Lower lobe of right lung (tissue), 2 donors: Measurements from ENCODE around the gene RBM28. TPM values are rescaled to one million over a fixed set of nuclear protein-coding genes. Genes with fewer than 3 reads are reported as not detected.

Experiments used
- ATAC-seq, 2 donors: fragments of 200-7000 bp; cut with Tn5 transposase; one replicate each; pipeline ENCODE4 v1.9.1; 2020 to 2022; ENCODE audit warnings: mild to moderate bottlenecking in 2 of 2, moderate library complexity in 2 of 2
- DNase-seq: peaks from one replicate; pipeline ENCODE4 v3.0.0-alpha.2; 2020
- H3K27ac ChIP-seq: fragments of 200-600 bp; one replicate; pipeline ENCODE4 v1.8.0; 2022
- H3K27me3 ChIP-seq: fragments of 200-600 bp; one replicate; pipeline ENCODE4 v1.8.0; 2022; ENCODE audit warnings: low read depth
- H3K36me3 ChIP-seq: fragments of 200-600 bp; one replicate; pipeline ENCODE4 v1.8.0; 2022; ENCODE audit warnings: mild to moderate bottlenecking
- H3K4me1 ChIP-seq: fragments of 200-600 bp; one replicate; pipeline ENCODE4 v1.8.0; 2022
- H3K4me3 ChIP-seq: fragments of 200-600 bp; one replicate; pipeline ENCODE4 v1.8.0; 2022; ENCODE audit warnings: mild to moderate bottlenecking
- H3K9me3 ChIP-seq: fragments of 200-600 bp; one replicate; pipeline ENCODE4 v1.8.0; 2022
- CTCF ChIP-seq: fragments of 200-600 bp; IDR thresholded peaks from one replicate; pipeline ENCODE4 v1.8.0; 2022; ENCODE audit warnings: antibody characterized with exemption, mild to moderate bottlenecking
- intact Hi-C: fragments of 100-400 bp; cut with DNase I; formaldehyde crosslinking; loops from one replicate; pipeline ENCODE4 v1.11.0; 2022
- long read RNA-seq: library from polyadenylated mRNA; unstranded; transcript quantifications from one replicate; pipeline ENCODE4 v2.0.0, GENCODE V29; 2021
- total RNA-seq: library from RNA; stranded (reverse); fragmentation: NEBNext Ultra II Directional; extraction: Animal tissue kit (Norgen Biotek cat#: 25700); gene quantifications from one replicate; pipeline ENCODE4 v1.2.1, GENCODE V29; 2021
- donor health status: DM: no; HTN: yes; CAD: no; lungs with severe emphysema.

RBM28 gene, protein sequence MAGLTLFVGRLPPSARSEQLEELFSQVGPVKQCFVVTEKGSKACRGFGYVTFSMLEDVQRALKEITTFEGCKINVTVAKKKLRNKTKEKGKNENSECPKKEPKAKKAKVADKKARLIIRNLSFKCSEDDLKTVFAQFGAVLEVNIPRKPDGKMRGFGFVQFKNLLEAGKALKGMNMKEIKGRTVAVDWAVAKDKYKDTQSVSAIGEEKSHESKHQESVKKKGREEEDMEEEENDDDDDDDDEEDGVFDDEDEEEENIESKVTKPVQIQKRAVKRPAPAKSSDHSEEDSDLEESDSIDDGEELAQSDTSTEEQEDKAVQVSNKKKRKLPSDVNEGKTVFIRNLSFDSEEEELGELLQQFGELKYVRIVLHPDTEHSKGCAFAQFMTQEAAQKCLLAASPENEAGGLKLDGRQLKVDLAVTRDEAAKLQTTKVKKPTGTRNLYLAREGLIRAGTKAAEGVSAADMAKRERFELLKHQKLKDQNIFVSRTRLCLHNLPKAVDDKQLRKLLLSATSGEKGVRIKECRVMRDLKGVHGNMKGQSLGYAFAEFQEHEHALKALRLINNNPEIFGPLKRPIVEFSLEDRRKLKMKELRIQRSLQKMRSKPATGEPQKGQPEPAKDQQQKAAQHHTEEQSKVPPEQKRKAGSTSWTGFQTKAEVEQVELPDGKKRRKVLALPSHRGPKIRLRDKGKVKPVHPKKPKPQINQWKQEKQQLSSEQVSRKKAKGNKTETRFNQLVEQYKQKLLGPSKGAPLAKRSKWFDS
- 26.9 TPM for total RNA-seq
- long read RNA-seq, full-length matches to known transcripts: 10 of 22 reads
- long read RNA-seq, partial matches to known transcripts: 5 of 22 reads
- long read RNA-seq, other reads (novel, unspliced or antisense): 7 of 22 reads

GRCh38 chr7:128343554-128344430, at the start of gene RBM28:
TSS of gene RBM28 (minus strand) at chr7:128343908. CDS start at chr7:128343793, 115 bp downstream.
- peak; percentile 92 for DNase-seq
- Histone ChIP-seq H3K27ac (peak within 1 kb of the TSS; percentile 75), H3K36me3 (peaks cover 10% of the 10 kb centered on the region), H3K4me3 (peak within 1 kb of the TSS; percentile 73), H3K27me3 (no peaks in the 10 kb centered on the region), H3K9me3 (no peaks in the 10 kb centered on the region), H3K4me1 (peaks cover 31% of the 10 kb centered on the region)
- intact Hi-C loops: no loop called here
- peak; percentile 96 to 99 for ATAC-seq
- TF ChIP-seq CTCF: no peak

- DNase-seq: no peak
- peaks cover 64% of the 10 kb centered on the region for H3K36me3 ChIP-seq
- intact Hi-C loops: no loop called here
Observed at GRCh38 chr7:128392446-128393327, 49.0 kb upstream of the RBM28 start.

DNA sequence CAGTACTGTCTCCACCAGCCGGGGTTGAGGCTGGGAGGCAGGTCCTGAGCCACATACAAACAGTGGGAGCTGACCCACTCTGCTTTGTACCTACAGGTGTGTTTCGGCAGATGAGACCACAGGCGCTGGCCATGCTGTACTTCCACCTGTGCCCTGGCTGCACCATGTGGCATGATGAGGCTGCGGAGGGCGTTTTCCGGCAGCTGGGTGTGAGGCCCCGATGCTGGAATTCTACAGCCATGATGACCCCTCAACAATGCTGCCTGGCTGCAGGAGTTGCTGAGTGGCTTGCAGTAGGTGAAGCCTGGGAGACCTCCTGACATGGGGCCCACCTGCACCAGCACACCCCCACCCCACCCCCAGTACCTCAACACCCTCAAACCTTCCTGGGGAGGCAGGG, 48.1 kb upstream of the RBM28 start:
- intact Hi-C loops: no loop called here
- H3K27ac ChIP-seq: no peak overlapping the region
- peaks cover 4% of the 10 kb centered on the region for H3K4me1 ChIP-seq
- DNase-seq (no peak), ATAC-seq (no peak)
- TF ChIP-seq CTCF: no peak
- peaks cover 12% of the 10 kb centered on the region for H3K27me3 ChIP-seq
- H3K4me3 ChIP-seq: no peak overlapping the region
- H3K36me3 ChIP-seq: peaks cover 55% of the 10 kb centered on the region
- H3K9me3 ChIP-seq: no peaks in the 10 kb centered on the region

More at GRCh38 chr7:128392446-128393327, 49.0 kb upstream of the RBM28 start:
- no peak overlapping the region for H3K27ac ChIP-seq
- peaks cover 12% of the 10 kb centered on the region for H3K27me3 ChIP-seq
- no peaks in the 10 kb centered on the region for H3K9me3 ChIP-seq
- H3K4me1 ChIP-seq: peaks cover 3% of the 10 kb centered on the region
- TF ChIP-seq CTCF: no peak
- no peak for ATAC-seq
- no peak overlapping the region for H3K4me3 ChIP-seq

DNA sequence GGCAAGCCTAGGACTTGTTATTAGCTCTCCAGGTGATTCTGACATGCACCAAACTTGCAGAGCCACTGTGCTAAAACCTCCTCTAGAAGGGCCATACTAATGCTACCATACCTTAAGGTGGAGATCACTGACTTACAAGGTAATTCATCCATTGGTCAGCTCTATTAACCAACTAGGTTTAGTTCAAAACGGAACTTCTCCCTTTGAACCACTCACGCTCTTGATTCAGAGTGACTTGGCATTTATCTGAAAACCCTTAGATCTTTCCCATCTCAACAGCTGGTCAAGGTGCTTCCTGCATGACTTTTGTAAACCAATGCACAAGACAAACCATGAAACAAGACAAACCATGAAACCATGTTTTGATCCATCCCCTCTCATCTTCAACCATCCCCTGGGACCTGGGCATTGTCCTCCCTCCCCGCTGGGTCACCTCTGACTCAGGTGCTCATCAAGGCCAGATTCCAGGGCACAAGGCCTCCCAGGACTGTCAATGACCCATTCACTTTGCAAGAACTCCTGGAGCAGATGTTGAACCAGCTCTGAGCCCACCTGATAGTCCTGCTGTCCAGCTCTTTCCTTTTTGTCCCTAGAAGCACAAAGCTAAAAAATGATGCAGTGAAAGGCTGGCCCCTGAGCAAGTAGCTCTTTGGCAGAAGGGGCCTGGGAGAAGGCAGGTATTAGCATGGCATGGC, 47.3 kb upstream of the RBM28 start:
- no peaks in the 10 kb centered on the region for H3K9me3 ChIP-seq
- TF ChIP-seq CTCF: no peak
- no peak overlapping the region for H3K27ac ChIP-seq
- H3K36me3 ChIP-seq: peaks cover 47% of the 10 kb centered on the region
- intact Hi-C loops: no loop called here
- H3K4me3 ChIP-seq: no peak overlapping the region
- ATAC-seq: no peak
- DNase-seq: no peak
- H3K27me3 ChIP-seq: peaks cover 12% of the 10 kb centered on the region
- peaks cover 4% of the 10 kb centered on the region for H3K4me1 ChIP-seq
